C4-2B (cell line): ENCODE data around the gene SPAG9.

Source experiments
- H3K27ac ChIP-seq: fragments of 450-650 bp; 2 replicates; pipeline ENCODE4 v1.5.1; 2017
- ZFX ChIP-seq: fragments of 450-650 bp; IDR thresholded peaks from 2 replicates; pipeline ENCODE4 v1.6.1; 2017
- TF ChIP-seq, protein P1 (sequence below): fragments of 450-650 bp; conservative IDR thresholded peaks from 2 replicates; pipeline ENCODE4 v1.5.1; 2017; ENCODE audit warnings: mild to moderate bottlenecking

The SPAG9 gene

GRCh38 chr17:50963139-50963538, 157.5 kb downstream of the SPAG9 start:
- no peak overlapping the region for H3K27ac ChIP-seq
- TF ChIP-seq, protein P1, sequence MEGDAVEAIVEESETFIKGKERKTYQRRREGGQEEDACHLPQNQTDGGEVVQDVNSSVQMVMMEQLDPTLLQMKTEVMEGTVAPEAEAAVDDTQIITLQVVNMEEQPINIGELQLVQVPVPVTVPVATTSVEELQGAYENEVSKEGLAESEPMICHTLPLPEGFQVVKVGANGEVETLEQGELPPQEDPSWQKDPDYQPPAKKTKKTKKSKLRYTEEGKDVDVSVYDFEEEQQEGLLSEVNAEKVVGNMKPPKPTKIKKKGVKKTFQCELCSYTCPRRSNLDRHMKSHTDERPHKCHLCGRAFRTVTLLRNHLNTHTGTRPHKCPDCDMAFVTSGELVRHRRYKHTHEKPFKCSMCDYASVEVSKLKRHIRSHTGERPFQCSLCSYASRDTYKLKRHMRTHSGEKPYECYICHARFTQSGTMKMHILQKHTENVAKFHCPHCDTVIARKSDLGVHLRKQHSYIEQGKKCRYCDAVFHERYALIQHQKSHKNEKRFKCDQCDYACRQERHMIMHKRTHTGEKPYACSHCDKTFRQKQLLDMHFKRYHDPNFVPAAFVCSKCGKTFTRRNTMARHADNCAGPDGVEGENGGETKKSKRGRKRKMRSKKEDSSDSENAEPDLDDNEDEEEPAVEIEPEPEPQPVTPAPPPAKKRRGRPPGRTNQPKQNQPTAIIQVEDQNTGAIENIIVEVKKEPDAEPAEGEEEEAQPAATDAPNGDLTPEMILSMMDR: no peak
- no peak for TF ChIP-seq ZFX

DNA sequence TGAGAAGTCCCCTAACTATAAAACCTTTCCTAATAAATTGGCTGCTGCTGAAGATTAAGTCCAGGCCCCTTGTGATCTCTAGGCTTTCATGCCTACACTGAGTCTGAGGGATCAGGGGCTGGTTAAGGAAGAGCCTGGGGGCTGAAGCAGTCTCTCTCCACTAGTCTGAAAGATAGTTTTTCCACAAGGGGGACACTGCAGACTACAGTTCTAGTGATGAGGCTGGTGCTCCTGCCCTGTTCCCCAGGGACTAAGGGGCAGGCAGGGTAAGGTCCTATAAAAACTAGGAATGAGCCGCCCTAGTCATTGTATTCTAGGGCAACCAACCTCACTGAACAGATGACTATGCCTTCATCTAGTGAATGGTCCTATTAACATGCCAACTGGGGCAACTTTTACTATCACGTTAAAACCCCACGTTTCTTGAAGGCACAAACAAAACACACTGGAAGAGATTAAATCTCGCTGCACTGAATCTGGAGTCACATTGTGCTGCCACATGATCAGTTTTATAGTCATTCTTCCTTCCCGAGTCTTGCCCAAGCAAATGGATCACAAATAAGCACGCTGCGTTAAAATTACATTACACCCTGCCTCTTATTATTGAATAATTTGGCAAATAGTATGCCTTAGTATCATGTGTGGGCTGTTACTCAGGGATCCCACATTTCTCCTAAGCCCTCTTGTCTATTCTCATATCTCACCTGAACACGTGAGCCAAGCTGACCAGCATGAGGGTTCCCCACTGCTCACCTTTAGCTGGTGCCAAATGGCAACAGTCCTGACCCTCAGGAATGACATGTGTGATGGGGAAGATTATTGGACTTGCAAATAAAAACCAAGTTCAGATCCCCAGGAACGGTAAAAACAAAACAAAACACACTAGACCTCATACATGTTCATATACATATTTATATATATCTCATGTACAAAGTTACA, 159.1 kb downstream of the SPAG9 start:
- no peak overlapping the region for H3K27ac ChIP-seq
- no peak for TF ChIP-seq ZFX
- TF ChIP-seq, protein P1: no peak

DNA sequence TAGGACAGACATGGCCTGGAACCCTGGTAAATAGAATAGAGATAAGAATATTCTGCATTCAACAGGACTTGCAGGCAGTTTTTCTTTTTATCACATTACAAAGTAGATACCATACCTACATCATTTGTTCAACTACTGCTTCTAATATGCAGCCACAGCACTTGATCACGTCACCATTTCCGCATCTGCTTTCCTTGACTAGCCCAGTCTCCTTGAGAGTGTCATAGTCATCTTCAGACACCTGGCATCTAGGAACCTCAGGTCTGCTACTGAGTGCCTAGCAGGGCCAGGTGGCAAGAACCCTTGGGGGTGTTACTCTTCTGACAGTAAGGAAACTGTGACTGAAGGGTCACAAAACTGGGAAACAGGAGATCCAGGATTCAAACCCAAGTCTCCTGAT, 161.3 kb downstream of the SPAG9 start:
- no peak overlapping the region for H3K27ac ChIP-seq
- TF ChIP-seq, protein P1: no peak
- no peak for TF ChIP-seq ZFX

DNA sequence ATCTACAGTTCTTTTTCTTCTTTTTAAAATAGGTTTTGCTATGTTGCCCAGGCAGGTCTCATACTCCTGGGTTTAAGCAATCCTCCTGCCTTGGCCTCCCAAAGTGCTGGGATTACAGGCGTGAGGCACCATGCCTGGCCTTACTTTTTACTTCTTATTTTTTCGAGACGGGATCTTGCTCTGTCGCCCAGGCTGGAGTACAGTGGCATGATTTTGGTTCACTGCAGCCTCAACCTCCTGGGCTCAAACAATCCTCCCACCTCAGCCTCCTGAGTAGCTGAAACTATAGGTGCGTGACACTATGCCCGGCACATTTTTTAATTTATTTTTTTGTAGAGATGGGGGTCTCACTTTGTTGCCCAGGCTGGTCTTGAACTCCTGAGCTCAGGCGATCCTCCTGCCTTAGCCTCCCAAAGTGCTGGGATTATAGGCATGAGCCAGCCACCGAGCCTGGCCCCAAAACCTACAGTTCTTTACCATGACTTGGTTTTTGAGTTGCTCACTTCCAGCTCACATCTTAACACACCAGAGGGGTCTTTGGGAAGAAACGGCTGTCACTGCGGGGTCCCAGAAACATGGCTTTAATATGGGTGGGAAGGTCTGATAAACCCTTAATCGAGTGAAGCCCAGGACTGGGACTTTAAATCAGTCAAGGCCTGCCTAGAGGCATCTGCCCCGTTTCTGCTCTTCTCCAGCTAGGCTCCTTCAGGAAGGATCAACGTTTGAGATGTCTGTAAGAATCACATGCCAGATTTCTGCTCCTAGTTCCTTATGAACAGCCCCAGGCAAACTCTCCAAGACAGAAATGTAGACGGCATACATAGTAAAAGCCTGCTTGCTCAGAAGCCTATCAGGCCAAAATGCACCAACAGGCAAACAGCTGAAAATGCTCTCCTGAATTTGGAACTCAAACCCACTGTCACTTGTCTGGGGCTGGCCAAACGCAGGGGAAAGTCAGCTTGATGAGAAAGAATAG, 162.8 kb downstream of the SPAG9 start:
- H3K27ac ChIP-seq: no peak overlapping the region
- TF ChIP-seq ZFX: no peak
- TF ChIP-seq, protein P1: no peak

DNA sequence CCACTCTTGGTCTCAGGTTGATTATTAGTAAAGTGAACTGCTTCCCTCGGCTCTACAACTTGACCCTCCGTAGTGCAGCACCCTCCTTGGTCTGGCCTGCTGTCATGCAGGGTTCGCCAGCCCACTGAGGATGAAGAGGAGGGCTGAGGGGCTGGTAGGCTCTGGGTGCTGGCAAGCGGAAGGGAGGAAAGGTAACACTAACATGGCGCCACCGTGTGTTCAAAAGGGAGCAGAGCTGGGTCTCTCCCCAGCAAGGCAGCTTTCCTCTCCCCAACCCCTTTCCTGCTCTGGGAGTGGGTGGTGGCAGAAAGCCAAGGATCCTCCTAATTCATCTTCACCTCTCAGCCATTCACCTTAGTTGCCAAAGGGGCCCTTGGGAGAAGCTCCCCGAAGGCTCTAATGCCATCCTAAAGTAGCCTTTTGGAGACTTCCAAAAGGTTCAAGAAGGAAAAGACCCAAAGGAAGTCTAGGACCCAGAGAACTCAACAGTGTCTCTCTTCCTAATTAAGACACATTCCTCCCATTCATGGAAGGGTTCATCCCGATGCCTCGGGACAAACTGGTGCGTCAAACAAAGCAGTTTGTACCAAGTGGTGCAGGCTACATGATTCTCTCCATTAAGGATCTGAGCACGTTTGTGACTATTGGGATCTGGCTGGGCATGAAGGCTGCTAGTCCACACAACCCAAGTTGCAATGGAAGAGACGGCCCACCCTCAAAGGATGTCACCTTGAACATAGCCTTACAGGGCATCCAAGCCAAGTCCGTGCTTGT, 163.7 kb downstream of the SPAG9 start:
- TF ChIP-seq, protein P1: peak; percentile 81
- no peak for TF ChIP-seq ZFX
- no peak overlapping the region for H3K27ac ChIP-seq

DNA sequence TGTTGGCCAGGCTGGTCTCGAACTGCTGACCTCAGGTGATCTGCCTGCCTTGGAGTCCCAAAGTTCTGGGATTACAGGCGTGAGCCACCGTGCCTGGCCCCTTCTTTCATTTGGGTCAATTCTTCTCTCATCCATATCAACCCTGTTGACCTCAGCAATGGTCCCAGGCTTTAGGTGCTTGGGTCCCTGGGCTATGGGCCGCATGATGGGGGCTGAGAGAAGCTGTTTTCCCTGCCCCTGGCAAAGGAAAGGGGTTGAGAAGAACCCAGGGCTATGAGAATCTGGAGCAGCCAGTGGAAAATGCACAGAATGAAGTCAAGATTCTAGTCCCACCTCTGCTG, 164.3 kb downstream of the SPAG9 start:
- no peak for TF ChIP-seq ZFX
- TF ChIP-seq, protein P1: no peak
- no peak overlapping the region for H3K27ac ChIP-seq
